Hematopoietic multipotent progenitor cell treated with erythropoietin and hydrocortisone succinate and interleukin-3 and kit ligand, for 8 days (in vitro differentiated cells): ENCODE results near the gene LMO4.

Experiments
- DNase-seq: peaks from one replicate; pipeline ENCODE4 v3.0.0-alpha.2; 2015

Gene LMO4

DNA sequence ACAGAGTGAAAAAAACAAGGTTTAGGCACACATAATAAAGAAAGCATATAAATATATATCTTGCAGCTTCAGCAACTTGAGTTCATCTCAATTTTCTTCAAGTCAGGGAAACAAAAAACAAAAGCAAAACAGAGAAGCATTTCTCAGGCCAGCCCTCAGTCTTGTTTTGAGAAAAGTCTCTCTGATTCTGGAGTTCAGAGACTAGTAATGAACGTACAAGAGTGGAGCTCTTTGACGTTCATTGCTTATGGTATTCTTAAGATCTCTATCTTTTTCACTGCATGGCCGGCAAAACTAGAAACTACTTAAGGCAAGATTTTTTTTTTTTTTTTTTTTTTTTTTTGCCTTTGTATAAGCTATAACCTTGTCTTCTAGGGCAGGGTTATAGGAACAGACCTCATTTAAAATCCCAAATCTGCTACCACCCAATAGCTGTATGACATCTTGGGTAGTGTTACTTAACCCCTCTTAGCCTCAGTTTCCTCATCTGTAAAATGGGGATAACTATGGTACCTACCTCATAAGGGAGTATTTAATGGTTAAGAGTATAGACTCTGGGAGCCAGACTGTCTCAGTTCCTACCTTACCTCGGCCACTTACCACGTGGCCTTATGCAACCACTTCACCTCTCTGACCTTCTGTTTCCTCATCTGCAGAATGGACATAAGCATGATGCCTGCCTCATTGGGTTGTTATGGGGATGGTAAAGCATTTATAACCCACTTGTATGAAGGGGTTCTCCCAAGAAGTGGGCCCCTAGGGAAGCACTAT, 33.6 kb downstream of the LMO4 start:
- no peak for DNase-seq

GRCh38 chr1:87362834-87363426, 34.2 kb downstream of the LMO4 start:
- DNase-seq: no peak

GRCh38 chr1:87367549-87367948, 38.9 kb downstream of the LMO4 start:
- DNase-seq: no peak

DNA sequence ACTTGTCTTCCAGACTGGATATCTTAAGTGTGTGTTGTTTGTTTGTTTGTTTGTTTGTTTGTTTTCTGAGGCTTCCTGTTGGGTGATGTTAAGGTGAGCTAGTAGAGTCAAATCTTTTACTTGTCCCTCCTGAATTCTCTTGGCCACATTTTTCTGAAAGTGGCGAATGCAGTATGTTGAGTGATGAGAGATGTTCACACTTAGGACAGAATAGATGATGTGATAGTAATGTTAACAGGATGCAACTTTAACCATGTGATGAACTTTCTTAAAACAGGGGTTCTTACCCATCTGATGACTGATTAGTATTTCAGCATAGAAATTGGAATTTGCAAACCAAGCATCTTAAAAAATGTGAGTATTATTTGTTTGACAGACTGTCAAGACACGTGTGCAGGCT, 40.2 kb downstream of the LMO4 start:
- DNase-seq: no peak

DNA sequence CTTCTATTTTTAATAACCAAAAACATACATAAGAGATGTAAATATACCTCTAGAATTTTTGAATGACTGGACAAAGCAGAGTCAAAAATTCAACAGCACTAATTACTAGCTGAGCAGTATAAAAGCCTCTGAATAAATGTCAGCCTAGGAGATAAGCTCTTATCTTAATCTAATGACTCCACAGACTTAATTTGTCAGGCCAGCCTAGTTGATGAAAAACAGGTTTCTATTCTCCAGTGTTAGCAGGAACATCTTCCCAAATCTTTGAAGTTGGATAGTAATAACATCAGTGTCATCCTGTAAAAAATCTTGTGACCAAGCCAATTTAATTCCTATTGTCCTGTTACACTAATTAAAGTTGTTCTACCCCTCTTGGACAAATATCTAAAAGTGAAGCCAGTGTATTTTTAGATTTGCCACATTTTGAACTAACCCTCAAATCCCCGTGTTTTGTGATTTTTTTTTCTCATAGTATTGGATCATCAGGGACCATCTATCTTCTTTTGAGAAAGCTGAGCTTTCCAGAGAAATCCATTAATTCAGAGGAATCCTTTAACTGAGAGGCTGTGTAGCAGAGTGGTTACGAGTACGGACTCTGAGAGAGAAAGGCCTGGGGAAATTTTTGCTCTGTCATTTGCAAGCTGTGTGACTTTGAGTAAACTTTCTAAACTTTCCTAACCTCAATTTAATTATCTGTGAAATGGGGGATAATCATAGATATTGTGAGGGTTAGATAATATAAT, 41.2 kb downstream of the LMO4 start:
- DNase-seq: no peak

- no peak for DNase-seq
Measured at GRCh38 chr1:87370544-87370943, 41.9 kb downstream of the LMO4 start.

- no peak for DNase-seq
Measured at GRCh38 chr1:87379306-87379705, 50.6 kb downstream of the LMO4 start.

GRCh38 chr1:87386217-87386790, 57.6 kb downstream of the LMO4 start:
- DNase-seq: no peak

DNA sequence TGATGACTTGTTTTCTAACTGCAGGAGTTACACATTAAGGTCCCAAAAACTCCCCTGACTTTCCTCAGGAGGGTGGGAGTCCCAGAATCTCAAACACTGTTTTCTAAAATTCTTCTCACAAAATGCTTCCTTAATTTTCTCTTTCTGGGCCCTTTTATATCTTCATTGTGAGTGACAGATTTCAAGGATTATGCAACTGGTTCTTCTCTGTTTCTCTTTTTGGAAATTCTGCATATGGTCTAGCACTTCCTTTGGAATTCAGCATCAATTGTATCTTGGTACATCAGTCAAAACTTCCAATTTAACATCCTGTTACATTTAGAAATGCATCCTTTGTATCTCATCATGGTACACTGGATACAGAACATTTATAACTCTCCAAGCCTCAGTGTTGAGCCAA, 59.7 kb downstream of the LMO4 start:
- DNase-seq: no peak

DNA sequence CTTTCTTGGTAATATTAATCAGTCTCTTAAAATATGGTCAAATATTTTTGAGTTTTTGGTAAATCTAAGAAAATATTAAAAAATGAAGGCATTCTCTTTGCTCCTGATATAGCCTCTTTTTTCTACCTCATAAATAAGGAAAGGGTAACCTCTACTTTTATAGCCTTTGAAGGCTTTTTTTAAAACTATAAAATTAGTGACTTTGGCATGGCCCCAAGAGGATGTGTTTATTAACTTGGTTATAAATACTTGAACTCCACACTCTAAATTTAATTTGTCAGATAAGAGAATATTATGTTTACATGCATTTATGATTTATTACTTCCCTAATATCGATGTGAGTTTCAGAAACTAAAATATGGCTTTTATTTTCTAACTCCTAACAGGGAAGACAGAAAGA, 60.3 kb downstream of the LMO4 start:
- no peak for DNase-seq

- no peak for DNase-seq
Measured at GRCh38 chr1:87389546-87389945, 60.9 kb downstream of the LMO4 start.

DNA sequence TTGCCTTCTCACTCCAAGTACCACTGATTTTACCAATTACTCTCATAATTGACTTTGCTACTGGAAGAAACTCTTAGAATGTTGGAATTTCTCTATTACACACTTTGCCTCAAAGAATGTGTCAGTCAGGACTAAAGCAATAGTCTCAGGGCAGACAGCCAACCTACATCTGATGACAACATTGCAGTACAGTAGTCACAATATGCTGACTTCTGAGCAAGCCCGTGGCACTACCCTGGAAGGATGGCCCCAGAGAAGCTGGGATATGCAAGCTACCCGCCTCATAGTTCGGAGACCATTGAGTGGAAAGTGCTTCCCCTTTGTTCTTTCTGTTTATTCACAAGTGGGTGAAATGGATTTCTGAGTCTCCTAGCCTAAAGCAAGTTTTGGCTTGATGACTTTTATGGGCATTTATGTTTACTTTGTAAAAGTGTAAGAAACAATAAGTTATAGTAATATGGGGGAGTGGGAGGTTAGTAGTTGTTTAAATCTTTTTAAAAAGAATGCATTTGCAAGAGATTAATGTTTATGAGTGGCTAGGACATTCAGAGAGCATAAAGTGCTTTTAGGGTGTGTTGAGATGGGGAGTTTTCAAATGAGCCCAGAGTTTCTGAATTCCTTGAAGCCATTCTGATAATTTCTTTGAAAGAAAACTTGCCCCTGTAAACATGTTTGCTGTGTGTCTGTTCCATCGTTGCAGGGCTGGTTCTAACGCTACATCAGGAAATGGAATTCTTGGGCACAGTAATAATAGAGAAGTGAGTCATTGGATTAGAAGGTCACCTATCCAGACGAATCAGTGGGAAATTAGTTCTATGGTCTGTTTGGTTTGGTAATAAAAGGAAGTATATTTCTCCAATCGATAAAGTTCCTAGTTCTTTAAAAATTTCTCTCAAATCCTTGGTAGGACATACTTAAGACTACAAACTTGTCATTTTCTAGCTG, 63.8 kb downstream of the LMO4 start:
- DNase-seq: no peak

- DNase-seq: no peak
Measured at GRCh38 chr1:87393445-87394085, 64.9 kb downstream of the LMO4 start.

- peak; percentile 51 for DNase-seq
Measured at GRCh38 chr1:87394513-87394912, 65.8 kb downstream of the LMO4 start.

DNA sequence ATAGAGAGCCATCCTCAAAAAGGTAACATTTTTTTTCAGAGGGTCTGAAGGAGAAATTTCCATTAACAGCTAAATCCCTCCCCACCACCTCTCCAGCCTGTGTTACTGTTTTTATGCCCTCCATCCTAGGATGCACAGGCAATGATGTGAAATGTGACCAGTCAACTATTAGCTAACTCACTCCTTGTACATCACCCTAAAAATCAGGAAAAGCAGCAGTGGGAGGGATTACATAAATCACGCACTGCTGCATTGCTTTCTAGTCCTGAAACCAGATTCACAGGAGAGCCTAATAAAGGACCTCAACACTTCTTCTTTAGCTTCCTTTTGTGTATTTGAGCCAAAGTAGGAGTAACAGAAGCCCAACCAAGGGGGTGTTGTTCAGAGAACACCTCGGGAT, 66.3 kb downstream of the LMO4 start:
- no peak for DNase-seq
